ENCODE data around the gene PMS1. TPM values are rescaled to one million over a fixed set of nuclear protein-coding genes. Genes with fewer than 3 reads are reported as not detected.
A peak's percentile ranks its signal among the peaks of the same experiment; 100 is the strongest.

The PMS1 gene
- total and polyA plus RNA-seq, 3 donors from 2014 or later, result 39.5 to 81.8 (median 69.3) TPM

DNA sequence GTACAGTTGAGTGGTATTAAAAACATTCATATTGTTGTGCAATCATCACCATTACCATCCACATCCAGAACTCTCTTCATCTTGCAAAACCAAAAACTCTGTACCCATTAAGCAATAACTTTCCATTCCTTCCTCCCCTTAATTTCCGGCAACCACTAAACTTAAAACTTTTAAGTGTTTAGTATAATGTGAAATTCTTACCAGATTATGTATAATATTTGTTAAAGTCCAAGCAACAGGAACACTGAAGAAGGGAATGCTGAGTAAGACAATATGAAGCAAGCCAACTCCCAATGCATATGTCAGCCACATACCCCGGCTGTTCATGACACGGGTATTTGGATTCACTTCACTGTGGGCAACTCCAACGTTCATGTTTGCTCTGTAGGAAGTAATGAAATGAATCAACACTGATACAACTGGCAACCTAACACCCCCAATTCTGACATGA lies 2.0 kb upstream of the PMS1 start:
- no peaks in the 10 kb centered on the region for H3K4me1 ChIP-seq
- intact Hi-C loops (cut with DNase I; ENCODE audit: low total_unique reads), result no loop called here
- H3K36me3 ChIP-seq (ENCODE audit: low read depth, missing control alignments), result no peaks in the 10 kb centered on the region
- WGBS, 2 donors, result 51 to 53% methylated on average over 4 of the region's 4 CpGs
- TF ChIP-seq POLR2A (IDR thresholded peaks at IDR 0.05), result no peak
- TF ChIP-seq, protein P1, sequence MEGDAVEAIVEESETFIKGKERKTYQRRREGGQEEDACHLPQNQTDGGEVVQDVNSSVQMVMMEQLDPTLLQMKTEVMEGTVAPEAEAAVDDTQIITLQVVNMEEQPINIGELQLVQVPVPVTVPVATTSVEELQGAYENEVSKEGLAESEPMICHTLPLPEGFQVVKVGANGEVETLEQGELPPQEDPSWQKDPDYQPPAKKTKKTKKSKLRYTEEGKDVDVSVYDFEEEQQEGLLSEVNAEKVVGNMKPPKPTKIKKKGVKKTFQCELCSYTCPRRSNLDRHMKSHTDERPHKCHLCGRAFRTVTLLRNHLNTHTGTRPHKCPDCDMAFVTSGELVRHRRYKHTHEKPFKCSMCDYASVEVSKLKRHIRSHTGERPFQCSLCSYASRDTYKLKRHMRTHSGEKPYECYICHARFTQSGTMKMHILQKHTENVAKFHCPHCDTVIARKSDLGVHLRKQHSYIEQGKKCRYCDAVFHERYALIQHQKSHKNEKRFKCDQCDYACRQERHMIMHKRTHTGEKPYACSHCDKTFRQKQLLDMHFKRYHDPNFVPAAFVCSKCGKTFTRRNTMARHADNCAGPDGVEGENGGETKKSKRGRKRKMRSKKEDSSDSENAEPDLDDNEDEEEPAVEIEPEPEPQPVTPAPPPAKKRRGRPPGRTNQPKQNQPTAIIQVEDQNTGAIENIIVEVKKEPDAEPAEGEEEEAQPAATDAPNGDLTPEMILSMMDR (IDR thresholded peaks at IDR 0.05), result no peak
- DNase-seq, result no peak
- no peak overlapping the region for H3K27ac ChIP-seq
- no peak overlapping the region for H3K4me3 ChIP-seq
- no peaks in the 10 kb centered on the region for H3K27me3 ChIP-seq
- H3K9me3 ChIP-seq, result no peaks in the 10 kb centered on the region

DNA sequence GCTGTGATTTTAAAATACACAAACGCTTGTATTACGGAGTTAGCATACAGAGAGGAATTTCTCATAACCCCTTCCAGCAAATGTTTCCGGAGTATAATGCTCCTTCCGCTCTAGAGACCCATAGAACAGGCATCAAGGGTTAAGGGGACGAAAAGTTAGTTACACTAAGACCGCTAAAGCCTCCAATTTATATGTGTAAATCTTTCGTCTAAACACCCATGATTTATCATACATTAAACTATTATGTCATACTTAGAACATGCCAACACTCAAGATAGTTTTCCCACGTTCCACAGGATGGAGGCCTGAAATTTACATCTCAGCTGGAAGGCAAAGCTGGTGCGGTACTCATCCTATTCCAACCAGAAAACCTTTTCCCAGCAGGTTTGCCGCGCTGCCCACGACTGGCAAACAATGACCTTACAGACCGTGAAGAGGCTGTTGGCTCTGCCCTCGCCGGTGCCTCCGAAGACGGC lies 761 bp upstream of the PMS1 start:
- Histone ChIP-seq H3K9me3 (no peaks in the 10 kb centered on the region), H3K36me3 (ENCODE audit: low read depth, missing control alignments) (no peaks in the 10 kb centered on the region), H3K4me1 (no peaks in the 10 kb centered on the region), H3K4me3 (peak overlapping the region; percentile 88 to 95), H3K27me3 (no peaks in the 10 kb centered on the region), H3K27ac (peak overlapping the region; percentile 96 to 97)
- intact Hi-C loops (cut with DNase I; ENCODE audit: low total_unique reads), result no loop called here
- no peak for DNase-seq
- 1% methylated on average over 9 to 17 of the region's 17 CpGs for WGBS, 2 donors
- TF ChIP-seq, protein P1 (IDR thresholded peaks at IDR 0.05), result no peak
- no peak for TF ChIP-seq POLR2A (IDR thresholded peaks at IDR 0.05)

DNA sequence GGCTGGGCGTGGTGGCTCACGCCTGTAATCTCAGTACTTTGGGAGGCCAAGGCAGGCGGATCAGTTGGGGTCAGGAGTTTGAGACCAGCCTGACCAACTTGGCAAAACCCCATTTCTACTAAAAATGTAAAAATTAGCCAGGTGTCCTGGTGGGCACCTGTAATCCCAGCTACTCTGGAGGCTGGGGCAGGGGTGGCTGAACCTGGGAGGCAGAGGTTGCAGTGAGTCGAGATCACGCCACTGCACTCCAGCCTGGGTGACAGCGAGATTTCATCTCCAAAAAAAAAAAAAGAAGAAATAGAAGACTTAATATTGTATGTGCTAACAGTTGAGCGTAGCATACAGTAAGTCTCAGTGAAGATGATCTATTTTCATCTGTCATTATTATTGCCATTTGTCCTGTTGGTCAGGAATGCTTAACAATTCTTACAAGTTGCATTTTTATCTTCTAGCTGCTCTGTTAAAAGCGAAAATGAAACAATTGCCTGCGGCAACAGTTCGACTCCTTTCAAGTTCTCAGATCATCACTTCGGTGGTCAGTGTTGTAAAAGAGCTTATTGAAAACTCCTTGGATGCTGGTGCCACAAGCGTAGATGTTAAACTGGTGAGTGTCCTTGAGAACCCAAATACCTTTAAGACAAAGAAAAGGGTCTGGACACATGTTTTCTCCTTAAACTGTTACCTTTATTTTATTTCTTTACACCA lies 7.2 kb downstream of the PMS1 start:
- intact Hi-C loops (cut with DNase I; ENCODE audit: low total_unique reads), result no loop called here
- no peaks in the 10 kb centered on the region for H3K36me3 ChIP-seq (ENCODE audit: low read depth, missing control alignments)
- no peak overlapping the region for H3K4me3 ChIP-seq
- H3K9me3 ChIP-seq, result no peaks in the 10 kb centered on the region
- 78 to 83% methylated on average over 12 of the region's 12 CpGs for WGBS, 2 donors
- H3K27me3 ChIP-seq, result no peaks in the 10 kb centered on the region
- peak overlapping the region in 1 of 2 donors; percentile 47 for H3K27ac ChIP-seq
- no peak for DNase-seq
- no peaks in the 10 kb centered on the region for H3K4me1 ChIP-seq
- TF ChIP-seq POLR2A (IDR thresholded peaks at IDR 0.05), result no peak
- TF ChIP-seq, protein P1 (IDR thresholded peaks at IDR 0.05), result no peak

DNA sequence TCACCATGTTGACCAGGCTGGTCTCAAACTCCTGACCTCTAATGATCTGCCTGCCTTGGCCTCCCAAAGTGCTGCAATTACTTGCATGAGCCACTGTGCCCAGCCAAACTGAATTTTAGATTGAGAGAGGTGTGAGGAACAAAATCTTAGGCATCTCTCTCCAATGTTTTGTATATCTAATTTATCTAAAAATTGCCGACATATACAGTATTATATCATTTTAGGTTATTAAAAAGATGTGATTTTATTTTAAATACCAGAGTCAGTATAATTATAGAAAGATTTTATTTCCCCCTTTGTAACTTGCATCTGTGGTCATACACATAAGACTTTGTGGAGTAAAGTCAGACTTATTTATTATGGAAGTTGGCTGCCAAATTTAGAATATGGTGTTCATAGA lies 10.1 kb downstream of the PMS1 start:
- 93 to 100% methylated on average over 1 of the region's 1 CpG for WGBS, 2 donors

More for the DNA sequence above, 10.1 kb downstream of the PMS1 start:
- Histone ChIP-seq H3K4me1 (peaks cover 11% of the 10 kb centered on the region), H3K9me3 (no peaks in the 10 kb centered on the region), H3K36me3 (ENCODE audit: low read depth, missing control alignments) (no peaks in the 10 kb centered on the region), H3K27me3 (no peaks in the 10 kb centered on the region), H3K27ac (no peak overlapping the region), H3K4me3 (no peak overlapping the region)
- intact Hi-C loops (cut with DNase I; ENCODE audit: low total_unique reads), result no loop called here
- TF ChIP-seq, protein P1 (IDR thresholded peaks at IDR 0.05), result no peak
- TF ChIP-seq POLR2A (IDR thresholded peaks at IDR 0.05), result no peak
- DNase-seq, result no peak

All from testis (tissue), 3 donors.